ENCODE data around the gene LRFN3. TPM values are rescaled to one million over a fixed set of nuclear protein-coding genes. Genes with fewer than 3 reads are reported as not detected.

Gene LRFN3
- total RNA-seq, 4 donors from 2014 or later, result 8.3 to 34.4 (median 22.1) TPM

DNA sequence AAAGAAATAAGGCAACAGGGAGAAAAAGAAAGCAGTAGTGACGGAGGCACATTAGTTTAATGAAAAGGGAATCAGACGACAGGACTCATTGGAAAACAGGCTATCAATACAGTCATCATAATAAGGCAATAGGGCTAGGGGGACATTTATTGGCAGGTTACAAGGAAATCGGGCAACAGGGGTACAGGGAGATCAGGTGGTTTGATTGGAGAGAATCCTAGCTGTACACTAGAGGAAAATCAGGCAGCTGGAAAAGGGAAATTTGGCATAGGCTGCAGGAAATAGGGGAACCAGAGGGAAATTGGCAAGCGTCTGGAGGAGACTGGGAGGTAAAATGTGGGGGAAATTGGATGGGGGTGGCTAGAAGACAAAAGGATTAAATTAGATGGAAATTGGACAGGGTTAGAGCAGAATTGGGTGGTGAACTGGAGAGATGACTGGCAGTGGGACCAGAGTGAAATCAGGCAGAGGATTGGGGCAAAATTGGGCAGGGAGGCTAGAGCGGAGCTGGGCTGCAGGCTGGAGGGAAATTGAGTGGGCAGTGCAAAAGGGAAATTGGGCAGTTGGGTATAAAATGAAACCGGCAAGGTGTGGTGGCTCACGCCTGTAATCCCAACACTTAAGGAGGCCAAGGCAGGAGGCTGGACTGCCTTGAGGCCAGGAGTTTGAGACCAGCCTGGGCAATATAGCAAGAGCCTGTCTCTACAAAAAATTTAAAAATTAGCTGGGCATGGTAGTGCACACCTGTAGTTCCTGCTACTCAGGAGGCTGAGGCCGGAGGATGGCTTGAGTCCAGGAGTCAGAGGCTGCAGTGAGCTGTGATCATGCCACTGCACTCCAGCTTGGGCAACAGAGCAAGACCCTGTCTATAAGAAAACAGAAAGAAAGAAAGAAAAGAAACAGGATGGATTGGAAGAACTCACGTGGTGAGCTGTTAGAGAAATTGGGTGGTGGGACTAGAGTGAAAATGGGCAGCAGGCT lies 7.4 kb downstream of the LRFN3 start:
- H3K4me1 ChIP-seq, result peaks cover 0 to 2% (median 0%) of the 10 kb centered on the region in 4 donors
- no peaks in the 10 kb centered on the region for H3K27me3 ChIP-seq
- TF ChIP-seq POLR2A (IDR thresholded peaks at IDR 0.05), result no peak
- TF ChIP-seq, protein P1, sequence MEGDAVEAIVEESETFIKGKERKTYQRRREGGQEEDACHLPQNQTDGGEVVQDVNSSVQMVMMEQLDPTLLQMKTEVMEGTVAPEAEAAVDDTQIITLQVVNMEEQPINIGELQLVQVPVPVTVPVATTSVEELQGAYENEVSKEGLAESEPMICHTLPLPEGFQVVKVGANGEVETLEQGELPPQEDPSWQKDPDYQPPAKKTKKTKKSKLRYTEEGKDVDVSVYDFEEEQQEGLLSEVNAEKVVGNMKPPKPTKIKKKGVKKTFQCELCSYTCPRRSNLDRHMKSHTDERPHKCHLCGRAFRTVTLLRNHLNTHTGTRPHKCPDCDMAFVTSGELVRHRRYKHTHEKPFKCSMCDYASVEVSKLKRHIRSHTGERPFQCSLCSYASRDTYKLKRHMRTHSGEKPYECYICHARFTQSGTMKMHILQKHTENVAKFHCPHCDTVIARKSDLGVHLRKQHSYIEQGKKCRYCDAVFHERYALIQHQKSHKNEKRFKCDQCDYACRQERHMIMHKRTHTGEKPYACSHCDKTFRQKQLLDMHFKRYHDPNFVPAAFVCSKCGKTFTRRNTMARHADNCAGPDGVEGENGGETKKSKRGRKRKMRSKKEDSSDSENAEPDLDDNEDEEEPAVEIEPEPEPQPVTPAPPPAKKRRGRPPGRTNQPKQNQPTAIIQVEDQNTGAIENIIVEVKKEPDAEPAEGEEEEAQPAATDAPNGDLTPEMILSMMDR (IDR thresholded peaks at IDR 0.05), result no peak
- H3K27ac ChIP-seq, result no peak overlapping the region
- H3K4me3 ChIP-seq, result no peak overlapping the region
- H3K36me3 ChIP-seq, result peaks cover 0 to 31% (median 0%) of the 10 kb centered on the region in 3 donors
- DNase-seq, result no peak
- no peaks in the 10 kb centered on the region for H3K9me3 ChIP-seq

GRCh38 chr19:35944556-35944955 lies 8.4 kb downstream of the LRFN3 start:
- H3K4me3 ChIP-seq, result no peak overlapping the region
- no peak for DNase-seq
- no peak for TF ChIP-seq POLR2A (IDR thresholded peaks at IDR 0.05)
- TF ChIP-seq, protein P1 (IDR thresholded peaks at IDR 0.05), result no peak
- H3K9me3 ChIP-seq, result no peaks in the 10 kb centered on the region
- no peaks in the 10 kb centered on the region for H3K4me1 ChIP-seq
- peaks cover 0 to 29% (median 0%) of the 10 kb centered on the region in 3 donors for H3K36me3 ChIP-seq
- H3K27ac ChIP-seq, result no peak overlapping the region
- no peaks in the 10 kb centered on the region for H3K27me3 ChIP-seq

DNA sequence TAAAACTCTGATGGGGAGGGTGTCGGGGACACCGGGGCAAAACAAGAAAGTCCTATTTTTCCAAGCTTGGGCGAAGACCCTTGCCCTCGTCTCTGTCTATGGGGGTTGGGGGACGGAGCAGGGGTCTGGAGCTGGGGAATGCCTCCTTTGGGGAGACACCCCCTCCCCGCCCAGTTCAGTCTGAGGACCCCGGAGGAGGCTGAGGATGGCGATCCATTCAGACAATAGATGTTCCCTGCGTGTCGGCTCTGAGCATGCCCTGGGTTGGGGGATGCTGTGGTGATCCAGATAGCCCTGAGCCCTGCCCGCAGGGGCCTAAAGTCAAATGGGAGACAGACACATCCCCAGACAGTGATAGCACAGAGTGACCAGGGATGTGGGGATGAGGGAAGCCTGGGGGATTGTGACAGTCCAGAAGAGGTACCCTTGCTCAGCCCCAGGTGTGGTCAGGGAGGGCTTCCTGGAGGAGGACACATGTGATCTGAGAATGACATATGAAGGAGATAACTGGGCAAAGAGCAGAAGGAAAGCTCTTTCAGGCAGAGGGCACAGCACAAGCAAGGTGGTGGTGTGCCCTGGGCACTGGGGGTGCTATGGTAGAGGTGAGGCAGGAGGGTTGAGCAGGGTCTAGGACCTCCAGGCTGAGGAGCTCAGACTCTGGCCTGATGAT lies 9.1 kb downstream of the LRFN3 start:
- no peak for TF ChIP-seq POLR2A (IDR thresholded peaks at IDR 0.05)
- TF ChIP-seq, protein P1 (IDR thresholded peaks at IDR 0.05), result no peak
- Histone ChIP-seq H3K27ac (no peak overlapping the region), H3K4me1 (no peaks in the 10 kb centered on the region), H3K4me3 (no peak overlapping the region), H3K27me3 (no peaks in the 10 kb centered on the region), H3K9me3 (no peaks in the 10 kb centered on the region), H3K36me3 (peaks cover 0 to 22% (median 0%) of the 10 kb centered on the region in 3 donors)
- DNase-seq, result no peak

GRCh38 chr19:35946203-35946602 lies 10.0 kb downstream of the LRFN3 start:
- peaks cover 0 to 18% (median 0%) of the 10 kb centered on the region in 3 donors for H3K36me3 ChIP-seq
- H3K4me3 ChIP-seq, result no peak overlapping the region
- no peaks in the 10 kb centered on the region for H3K9me3 ChIP-seq
- no peak for DNase-seq
- H3K27ac ChIP-seq, result no peak overlapping the region
- TF ChIP-seq POLR2A (IDR thresholded peaks at IDR 0.05), result no peak
- TF ChIP-seq, protein P1 (IDR thresholded peaks at IDR 0.05), result no peak
- H3K27me3 ChIP-seq, result no peaks in the 10 kb centered on the region
- H3K4me1 ChIP-seq, result no peaks in the 10 kb centered on the region

DNA sequence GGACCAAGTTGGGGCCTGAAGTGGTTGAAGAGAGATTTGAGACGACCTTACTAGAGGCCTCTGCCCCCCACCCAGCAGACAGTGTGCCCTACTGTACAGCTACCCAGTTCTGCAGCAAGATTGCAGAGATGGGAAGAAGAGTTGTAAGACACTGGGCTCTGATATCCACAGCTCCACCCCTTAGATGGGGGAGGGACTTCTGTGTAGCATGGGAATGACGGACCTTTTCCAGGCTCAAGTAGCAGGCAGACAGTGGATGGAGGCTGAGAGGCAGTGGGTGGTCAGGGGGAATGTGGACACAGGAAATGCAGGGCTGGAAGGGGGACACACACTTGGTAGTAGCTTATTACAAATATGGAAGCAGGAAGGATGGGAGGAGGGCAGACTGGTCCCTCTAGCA lies 13.0 kb downstream of the LRFN3 start:
- Histone ChIP-seq H3K27me3 (no peaks in the 10 kb centered on the region), H3K27ac (no peak overlapping the region), H3K4me3 (no peak overlapping the region), H3K36me3 (peaks cover 0 to 8% (median 0%) of the 10 kb centered on the region in 3 donors), H3K4me1 (peaks cover 0 to 11% (median 3%) of the 10 kb centered on the region in 4 donors), H3K9me3 (no peaks in the 10 kb centered on the region)
- TF ChIP-seq, protein P1 (IDR thresholded peaks at IDR 0.05), result no peak
- no peak for TF ChIP-seq POLR2A (IDR thresholded peaks at IDR 0.05)
- DNase-seq, result no peak

Measured in Peyer's patch (tissue), 4 donors.